AG08395 (cell line): ENCODE results near the gene GOLGA5.
"Not testable (repeated sequence)": the region's sequence is repeated elsewhere in the genome, so short reads cannot be mapped to it uniquely, and the experiment has no call there.

Experiments
- DNase-seq: peaks from one replicate; pipeline ENCODE4 v3.0.0; 2012; ENCODE audit warnings: mixed read lengths, low spot score

Gene GOLGA5

DNA sequence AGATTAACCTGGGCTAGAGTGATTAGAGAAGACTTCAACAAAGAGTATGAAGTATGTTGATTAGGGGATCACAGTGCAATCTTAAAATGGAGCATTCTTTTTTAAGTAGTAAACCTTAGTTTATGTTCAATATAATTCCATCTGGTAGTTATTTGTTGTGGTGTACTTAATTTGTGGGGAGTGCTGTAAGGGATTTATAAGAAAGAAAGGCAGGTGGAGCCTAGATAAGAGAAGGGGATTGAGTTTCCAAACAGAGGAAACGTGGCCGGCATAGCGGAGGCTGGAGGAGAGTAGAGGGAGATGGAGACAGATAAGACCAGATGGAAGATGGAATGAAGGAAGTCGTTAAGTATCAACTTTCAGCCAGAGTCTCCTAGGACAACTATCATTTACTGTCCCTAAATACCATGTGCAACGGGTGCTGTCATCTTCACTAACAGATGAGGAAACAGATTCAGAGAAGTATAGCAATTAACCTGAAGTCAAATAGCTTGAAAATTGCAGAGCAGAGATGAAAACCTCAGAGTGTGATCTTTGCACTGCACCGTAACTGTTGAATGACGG is 38.1 kb downstream of the GOLGA5 start:
- DNase-seq, result no peak

DNA sequence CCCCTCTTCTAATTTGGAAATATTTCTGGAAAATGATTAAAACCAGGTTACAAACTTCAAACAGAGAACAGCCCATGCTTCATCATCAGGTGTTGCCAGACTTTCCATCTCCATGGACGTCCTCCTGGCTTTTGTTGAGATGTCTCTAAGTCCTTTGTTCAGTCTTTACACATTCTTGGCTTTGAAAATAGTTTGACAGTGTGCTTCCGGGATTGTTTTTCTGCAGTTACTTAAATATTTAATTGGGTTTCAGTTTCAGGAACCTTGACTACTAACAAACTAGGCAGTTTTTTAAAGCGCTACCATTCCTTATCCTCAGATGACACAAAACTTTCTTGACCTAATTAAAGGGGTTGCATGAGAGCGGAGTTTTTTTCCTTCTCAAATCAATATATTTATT is 47.8 kb downstream of the GOLGA5 start:
- DNase-seq, result no peak

DNA sequence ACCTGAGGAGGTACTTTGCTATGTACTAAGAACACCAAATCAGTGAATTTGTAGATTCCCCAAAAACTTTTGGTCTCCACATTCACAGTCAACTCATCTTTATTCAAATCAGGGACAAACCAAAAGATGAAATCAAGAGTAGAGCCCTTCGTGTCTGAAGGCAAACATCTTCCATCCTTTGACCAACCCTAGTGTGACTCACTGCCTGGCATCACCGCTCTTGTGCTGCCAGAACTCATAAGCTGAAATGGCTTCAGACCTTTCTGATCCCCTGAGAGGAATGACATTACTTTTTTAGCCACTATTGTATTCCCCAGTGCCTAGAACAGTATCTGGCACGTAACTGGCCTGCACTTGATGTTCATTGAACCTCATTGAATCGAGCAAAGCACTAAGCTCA is 50.1 kb downstream of the GOLGA5 start:
- peak; percentile 12 for DNase-seq

DNA sequence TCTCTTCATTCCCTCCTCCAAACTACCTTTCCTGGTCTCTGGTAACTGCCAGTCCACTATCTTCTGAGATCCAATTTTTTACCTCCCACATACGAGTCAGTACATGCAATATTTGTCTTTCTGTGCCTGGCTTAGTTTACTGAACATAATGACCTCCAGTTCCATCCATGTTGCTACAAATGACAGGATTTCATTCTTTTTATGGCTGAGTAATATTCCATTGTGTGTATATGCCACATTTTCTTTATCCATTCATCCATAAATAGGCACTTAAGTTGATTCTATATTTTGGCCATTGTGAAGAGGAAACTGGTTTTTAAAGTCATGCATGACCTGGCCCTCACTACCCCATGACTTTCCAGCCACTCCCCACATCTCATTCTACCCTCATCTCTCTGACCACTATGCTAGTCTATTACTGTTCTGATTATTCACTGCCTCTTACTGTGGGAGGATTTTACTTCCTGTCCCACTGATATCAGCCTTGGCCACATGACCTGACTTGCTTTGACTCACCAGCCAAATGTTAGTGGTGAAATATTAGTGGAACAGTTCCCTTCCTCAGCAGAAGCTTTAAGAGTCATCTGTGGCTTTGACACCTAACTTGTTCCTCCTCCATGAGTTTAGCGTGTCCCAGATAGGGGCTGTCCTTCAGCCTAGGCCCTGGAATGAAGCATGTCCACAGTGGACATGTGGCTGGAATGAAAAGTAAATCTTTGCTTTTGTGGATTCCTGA is 52.2 kb downstream of the GOLGA5 start:
- peak; percentile 77 for DNase-seq

DNA sequence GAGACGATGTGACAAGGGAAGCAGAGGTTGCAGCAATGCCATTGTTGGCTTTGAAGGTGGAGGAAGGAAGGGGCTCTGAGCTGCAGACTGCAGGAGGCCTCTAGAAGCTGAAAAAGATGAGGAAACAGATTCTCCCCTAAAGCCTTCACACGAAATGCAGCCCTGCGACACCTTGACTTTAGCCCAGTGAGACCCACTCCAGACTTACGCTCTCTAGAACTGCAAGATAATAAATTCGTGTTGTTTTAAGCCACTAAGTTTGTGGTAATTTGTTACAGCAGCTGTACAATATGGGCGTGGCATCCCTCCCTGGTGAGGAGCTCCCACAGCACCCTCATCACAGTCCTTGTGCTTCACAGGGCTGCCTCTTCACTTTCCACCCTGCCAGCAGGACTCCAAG is 53.2 kb downstream of the GOLGA5 start:
- no peak for DNase-seq

DNA sequence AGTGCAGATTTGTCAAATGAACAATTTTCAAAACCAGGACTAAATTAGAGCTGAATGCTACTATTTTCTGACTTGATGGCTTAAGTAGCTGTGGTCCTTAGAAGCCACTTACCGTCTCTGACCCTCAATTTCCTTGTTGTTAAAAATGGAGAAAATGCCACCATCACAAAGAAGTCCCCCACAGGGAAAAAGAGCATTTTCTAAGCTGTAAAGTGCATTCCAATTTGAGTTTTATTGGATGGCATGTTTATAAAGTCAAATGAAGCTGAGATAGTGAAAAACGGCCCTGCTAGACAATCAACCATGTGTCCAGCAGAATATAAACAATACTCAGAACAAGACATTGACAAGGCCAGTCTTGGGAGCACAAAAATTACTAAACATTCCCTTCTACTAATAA is 53.6 kb downstream of the GOLGA5 start:
- no peak for DNase-seq

DNA sequence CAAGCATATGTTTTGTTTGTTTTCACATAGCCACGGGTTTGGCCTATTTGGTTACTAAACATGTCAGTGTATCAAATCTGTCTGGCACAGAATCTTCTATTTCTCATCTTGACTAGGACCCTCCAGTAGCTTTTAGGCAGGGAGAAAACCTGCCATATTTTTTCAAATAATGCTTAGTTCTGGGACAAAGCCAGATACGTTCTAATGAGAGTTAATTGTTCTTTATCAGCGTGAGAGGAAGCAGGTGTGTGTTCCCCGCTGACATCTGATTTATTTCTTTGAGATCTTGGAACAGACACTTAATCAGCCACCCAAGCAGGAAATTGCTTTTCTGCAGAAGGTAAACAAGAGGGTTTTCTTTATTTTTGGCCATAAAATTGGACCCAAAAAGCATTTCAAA is 54.8 kb downstream of the GOLGA5 start:
- DNase-seq, result no peak

DNA sequence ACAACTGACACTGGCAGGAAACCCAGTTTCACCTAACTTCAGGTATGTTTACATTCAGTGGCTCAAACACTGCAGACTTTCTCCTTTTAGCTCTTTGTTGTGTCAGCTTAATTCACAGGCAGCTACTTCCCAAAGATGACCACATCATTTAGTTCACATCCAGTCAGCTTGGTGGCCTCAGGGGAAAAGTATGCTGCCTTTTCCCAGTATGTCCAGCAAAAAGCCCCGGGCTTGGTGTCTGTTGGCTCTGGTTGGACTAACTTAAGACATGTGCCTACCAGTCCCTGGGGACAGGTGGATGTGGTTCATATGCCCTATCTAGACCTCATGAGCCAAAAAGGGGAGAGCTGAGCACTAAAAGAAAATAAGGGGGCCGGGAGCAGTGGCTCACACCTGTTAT is 56.4 kb downstream of the GOLGA5 start:
- peak; percentile 30 for DNase-seq

DNA sequence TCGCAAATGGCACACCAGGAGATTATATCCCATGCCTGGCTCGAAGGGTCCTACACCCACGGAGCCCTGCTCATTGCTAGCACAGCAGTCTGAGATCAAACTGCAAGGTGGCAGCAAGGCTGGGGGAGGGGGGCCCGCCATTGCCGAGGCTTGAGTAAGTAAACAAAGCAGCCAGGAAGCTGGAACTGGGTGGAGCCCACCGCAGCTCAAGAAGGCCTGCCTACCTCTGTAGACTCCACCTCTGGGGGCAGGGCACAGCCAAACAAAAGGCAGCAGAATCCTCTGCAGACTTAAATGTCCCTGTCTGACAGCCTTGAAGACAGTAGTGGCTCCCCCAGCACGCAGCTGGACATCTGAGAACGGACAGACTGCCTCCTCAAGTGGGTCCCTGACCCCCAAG is 59.0 kb downstream of the GOLGA5 start:
- DNase-seq, result not testable (repeated sequence)

DNA sequence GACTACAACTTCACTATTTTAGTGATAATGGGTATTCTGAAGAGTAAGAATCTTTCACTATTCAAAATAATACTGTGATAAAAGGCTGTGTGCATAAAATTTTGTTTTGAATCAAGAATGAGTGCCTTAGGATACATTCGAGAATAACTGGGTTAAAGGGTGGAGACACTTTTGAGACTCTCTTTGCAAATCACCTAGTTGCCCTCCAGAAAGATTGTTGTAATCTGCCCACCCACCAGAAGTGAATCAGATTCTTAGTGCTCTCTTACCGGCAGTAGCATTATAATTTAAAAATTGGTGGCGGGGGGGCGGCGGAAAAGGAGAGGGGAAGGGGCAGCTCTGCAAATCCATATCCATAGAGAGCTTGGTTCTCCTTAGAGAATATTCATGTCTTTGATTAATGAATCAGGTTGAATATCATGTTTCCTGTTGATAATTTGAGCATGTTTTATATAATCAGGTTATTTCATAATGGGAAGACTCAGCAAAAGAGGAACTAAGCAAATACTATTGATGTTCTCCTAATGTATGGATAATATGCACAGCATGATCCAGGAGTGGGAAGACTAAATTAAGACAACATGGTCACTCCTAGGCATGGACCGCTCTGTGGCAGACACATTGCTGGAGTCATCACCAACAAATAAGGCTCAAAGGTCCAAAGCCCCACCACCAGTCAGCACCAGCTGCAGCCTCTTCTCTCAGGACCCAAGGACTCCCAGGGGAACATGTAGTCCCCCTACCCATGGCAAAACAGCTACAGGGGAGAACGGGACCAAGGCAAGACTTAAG is 66.1 kb downstream of the GOLGA5 start:
- no peak for DNase-seq

DNA sequence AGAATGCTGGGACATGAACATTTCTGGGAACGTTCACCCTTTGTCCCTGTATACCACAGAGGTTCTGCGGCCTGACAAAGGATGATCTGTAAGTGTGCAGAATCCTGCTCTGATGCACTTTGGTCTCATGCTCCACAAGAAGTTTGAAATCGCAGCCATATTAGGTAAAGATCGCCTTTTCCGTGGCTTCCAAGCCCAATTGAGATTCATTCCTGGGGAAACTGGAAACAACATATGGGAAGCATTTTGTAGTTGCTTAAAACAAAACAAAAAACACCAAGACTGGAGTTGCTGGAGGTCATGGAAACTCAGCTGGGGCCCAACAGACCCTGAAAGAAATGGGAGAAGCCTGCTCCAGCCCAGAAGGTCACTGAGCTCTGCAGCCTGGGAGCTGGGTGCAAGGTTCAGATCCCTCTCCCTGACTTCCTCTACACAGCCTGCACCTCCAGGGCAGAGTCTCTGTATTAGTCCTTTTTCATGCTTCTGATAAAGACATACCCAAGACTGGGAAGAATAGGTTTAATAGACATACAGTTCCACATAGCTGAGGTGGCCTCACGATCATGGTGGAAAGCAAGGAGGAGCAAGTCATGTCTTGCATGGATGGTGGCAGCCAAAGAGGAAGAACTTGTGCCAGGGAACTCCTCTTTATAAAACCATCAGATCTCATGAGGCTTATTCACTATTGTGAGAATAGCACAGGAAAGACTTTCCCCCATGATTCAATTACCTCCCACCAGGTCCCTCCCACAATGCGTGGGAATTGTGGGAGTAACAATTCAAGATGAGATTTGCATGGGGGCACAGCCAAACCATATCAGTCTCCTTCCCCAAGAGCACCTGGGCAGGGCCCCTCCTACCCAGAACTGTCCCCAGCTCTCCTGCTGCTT is 68.0 kb downstream of the GOLGA5 start:
- DNase-seq, result no peak

DNA sequence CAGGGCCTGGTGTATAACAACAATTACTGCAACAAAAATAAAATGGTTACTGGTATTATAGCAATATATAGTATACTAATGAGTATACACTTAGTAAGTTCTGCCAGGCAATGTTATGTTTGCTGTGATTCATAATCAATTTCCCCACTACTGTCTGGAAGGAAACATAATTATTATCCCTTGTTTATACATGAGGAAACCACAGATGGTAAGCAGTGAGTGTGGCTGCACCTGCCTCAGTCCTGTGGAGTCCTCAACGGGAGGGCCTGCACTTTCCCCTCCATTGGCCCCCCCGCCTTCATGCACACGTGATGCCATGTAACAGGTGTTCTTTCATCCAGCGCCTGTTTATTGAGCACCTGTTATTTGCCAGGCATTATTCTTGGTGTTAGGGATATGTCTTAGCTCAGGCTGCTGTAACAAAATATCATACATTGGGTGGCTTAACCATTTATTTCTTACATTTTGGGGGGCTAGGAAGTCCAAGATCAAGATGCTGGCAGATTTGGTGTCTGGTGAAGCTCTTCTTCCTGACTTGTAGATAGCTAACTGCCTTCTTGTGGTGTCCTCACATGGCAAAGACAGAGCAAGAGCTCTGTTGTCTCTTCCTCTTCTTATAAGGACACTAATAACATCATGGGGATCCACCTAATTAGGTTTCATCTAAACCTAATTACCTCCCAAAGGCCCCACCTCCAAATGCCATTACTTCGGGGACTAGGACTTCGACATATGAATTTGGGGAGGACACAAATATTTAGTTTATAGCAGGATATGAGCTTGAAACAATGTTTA is 69.4 kb downstream of the GOLGA5 start:
- no peak for DNase-seq

DNA sequence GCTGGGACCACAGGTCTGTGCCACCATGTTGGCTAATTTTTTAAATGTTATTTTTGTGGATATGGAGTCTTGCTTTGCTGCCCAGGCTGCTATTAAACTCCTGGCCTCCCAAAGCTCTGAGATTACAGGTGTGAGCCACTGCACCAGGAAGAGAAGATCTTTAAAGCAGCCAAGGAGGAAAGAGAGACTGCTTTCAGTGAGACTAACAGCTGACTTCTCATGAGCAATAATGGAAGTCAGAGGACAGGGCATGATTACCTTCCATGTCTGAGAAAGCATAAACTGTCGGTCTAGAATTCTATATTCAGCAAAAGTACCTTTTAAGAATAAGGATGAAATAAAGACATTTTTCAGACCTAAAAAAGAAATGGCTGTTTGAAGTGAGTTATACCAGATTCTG is 71.6 kb downstream of the GOLGA5 start:
- DNase-seq, result no peak

DNA sequence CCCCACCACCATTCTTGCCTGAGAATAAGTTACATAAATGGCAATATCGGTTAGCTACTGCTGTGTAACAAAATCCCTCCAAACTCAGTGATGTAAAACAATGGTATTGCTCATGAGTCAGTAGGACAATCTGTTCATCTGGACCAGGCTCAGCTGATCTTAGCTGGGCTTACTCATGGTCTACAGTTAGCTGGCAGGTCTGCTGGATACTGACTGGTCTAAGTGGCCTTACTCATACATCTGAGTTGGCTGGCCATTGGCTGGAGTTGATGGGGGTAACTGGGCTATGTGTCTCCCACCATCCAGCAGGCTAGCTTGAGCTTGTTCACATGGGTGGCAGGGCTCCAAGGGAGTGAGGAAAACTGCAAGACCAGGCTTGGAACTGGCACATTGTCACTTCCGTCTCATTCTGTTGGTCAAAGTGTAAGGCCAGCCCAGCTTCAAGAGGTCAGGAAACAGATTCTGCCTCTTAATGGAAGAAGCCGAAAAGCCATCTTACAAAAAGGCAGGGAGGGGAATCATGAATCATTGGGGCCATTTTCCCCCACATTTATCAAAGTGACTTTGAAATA is 72.2 kb downstream of the GOLGA5 start:
- no peak for DNase-seq

DNA sequence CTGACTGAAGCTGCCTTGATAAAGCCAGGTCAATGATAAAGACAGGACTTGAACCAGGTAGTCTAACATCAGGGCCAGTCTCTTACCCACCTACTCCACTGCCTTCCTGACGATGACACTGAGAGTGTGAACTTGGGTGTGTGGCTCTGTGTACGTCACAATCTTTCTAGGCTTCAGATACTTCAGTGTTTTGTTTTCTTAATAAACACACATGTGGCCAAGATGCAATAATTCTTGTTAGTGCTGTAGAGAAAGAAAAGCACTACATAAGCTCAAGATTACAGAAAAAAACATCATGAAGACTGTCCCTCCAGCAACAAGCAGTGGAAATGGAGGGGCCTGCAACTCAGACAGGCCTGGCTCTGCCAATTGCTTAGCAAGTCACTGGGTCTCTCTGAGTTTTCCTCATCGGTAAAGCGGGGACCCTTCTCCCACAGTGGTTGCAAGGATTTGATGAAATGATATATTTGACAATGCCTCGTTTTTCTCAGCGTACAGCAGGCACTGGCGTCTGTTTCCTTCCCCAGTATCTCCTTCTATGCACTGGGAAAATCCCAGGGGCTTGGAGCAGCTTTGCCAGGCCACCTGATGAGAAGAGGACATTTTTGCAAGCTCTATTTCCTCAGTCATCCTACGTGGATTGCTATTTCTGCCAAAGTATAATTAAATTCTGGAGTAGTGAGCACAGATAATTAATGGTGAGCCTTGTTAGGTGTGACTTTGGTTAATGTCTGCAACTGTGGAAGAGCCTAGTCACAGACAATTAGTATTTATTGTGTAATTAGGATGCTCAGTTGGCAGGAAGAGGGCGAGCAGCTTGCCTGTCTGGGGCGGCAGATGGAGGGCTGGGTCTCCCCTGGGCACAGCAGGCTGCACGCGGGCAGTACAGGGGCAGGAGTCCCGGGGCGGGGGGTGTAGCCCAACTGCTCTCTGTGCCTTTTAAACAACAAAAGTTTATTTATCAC is 73.1 kb downstream of the GOLGA5 start:
- DNase-seq, result no peak

DNA sequence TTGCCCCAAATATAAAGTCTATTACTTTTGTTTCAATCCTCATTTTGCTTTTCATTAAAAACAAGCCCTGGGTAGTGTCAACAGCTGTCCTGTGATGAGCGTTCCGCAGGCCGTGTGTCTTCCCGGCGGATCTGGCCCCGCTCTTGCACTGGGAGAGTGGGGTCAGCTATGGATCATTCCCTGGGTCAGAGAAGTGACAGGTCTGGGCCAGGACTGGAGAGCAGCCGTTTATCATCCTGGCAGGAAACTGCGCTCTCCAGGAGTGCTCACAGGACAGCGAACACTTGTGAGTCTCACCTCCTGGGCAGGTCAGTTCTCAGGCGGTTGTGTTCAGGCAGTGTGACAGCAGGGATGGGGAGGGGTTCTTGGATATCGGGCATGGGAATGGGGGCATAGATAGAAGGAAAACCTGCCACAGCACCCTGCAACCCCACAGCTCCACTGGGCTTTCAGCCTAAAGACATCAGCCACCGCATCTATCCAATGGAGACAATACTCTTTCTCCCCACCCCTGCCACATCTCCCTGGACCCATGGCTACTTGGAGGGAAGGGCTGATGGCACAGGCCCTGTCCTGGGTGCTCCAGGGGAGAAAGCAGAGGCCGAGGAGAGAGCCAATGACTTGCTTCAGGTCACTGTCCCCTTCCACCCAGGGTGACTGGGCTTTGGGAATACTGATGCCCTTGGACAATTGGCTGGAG is 81.0 kb downstream of the GOLGA5 start:
- DNase-seq, result no peak

DNA sequence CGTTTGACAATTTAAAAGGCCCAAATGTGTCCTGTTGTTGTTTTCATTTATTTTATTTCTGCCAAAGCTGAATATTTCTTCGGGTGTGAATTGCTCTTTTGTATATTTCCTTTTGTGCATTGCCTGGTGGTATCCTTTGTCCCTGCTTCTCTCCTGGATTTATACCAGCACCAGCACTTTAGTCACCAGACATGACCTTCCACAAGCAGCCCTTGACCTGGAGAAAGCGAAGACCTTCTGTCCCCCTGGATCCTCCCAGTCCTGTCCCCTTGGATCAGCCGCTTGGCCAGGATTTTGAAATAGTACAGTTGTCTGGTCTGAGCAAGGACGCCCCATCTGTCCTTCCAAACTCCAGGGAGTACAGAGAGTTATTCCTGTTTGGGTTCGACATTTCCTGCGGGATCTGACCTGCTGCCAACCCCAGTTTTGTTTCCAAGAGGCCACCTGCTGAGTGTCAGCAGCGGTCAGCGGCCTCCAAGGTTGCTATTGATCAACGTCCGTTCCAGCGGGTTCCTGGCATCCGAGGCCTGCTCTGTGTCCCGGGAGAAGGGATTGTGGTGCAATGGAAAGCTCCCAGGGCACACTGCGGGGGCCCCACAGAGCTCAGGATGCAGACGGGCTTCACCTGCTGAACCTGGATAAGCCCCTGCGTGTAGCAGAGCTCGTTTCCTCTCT is 83.8 kb downstream of the GOLGA5 start:
- DNase-seq, result no peak

DNA sequence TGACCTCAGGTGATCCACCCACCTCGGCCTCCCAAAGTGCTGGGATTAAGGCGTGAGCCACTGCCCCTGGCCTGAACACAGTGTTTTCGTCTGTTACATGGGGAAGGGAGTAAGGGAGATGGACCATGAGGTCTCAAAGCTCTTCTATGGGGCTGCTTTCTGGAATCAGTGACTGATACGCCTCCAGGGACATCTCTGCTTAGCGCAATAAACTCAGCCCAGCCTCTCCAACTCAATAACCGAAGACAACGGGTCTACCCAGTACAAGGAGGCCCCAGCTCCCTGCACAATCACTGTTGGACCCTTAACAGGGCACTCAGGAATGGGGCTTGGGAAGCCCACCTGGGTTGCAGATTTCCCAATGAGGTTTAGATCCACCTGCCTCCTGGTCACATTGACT is 86.2 kb downstream of the GOLGA5 start:
- no peak for DNase-seq

DNA sequence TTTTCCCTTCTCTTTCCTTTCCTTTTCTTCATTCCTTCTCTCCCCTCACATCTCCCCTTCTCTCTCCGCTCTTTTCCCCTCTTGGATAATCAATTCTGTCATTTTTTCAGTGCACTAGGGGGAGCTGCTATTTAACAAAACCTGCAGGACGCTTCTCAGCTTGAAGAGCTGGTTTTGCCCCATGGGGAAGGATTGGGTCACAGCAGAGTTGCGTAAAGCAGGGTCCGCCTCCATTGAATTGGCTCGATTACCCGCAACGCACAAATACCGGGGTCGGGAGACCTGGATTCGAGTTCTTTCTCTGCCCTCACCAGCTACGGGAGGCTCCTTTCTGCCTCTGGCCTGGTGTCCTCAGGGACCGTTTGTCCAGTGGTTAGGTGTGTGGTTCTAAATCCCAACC is 86.7 kb downstream of the GOLGA5 start:
- peak; percentile 57 for DNase-seq
